Upper lobe of right lung (tissue), 1 donor: ENCODE data around the gene USP36. TPM values are rescaled to one million over a fixed set of nuclear protein-coding genes. Genes with fewer than 3 reads are reported as not detected.

Experiments
- ATAC-seq: fragments of 200-7000 bp; cut with Tn5 transposase; one replicate; pipeline ENCODE4 v1.9.1; 2020; ENCODE audit warnings: mild to moderate bottlenecking, moderate library complexity
- DNase-seq: peaks from one replicate; pipeline ENCODE4 v3.0.0-alpha.2; 2020
- H3K27ac ChIP-seq: fragments of 200-600 bp; one replicate; pipeline ENCODE4 v1.8.0; 2022
- H3K27me3 ChIP-seq: fragments of 200-600 bp; one replicate; pipeline ENCODE4 v1.8.0; 2022; ENCODE audit warnings: mild to moderate bottlenecking
- H3K36me3 ChIP-seq: fragments of 200-600 bp; one replicate; pipeline ENCODE4 v1.8.0; 2022
- H3K4me1 ChIP-seq: fragments of 200-600 bp; one replicate; pipeline ENCODE4 v1.8.0; 2022
- H3K4me3 ChIP-seq: fragments of 200-600 bp; one replicate; pipeline ENCODE4 v1.8.0; 2022; ENCODE audit warnings: mild to moderate bottlenecking
- H3K9me3 ChIP-seq: fragments of 200-600 bp; one replicate; pipeline ENCODE4 v1.8.0; 2022
- intact Hi-C: fragments of 100-400 bp; cut with DNase I; formaldehyde crosslinking; loops from one replicate; pipeline ENCODE4 v1.11.0; 2022
- total RNA-seq: library from RNA; stranded (reverse); fragmentation: NEBNext Ultra II Directional; extraction: Animal tissue kit (Norgen Biotek cat#: 25700); gene quantifications from one replicate; pipeline ENCODE4 v1.2.1, GENCODE V29; 2021
- TF ChIP-seq, protein P1 (sequence below): fragments of 200-600 bp; IDR thresholded peaks from one replicate; pipeline ENCODE4 v1.8.0; 2022; ENCODE audit warnings: antibody characterized with exemption
- donor health status: DM: no; HTN: yes; CAD: no; lungs with severe emphysema.

Gene USP36
- total RNA-seq, 1 donor from 2014 or later: 69.6 TPM

DNA sequence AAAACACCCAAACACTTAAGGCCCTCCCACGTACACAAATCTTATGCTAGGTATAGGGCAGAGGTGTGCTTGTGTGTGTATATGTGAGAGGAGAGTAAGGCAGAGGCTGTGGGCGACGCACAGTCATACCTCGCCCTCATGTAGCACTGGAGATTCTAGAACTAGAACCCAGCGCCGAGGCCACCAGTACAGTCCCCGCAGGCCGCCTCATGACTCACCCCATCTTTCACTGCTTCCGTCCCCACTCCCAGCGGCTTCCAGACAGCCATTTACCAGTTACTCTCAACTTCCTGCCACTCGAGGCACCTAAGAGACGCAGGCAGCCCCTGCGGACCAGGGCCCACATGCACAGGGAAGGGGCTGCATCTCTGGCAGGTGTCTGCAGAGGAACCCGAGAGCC lies 35.3 kb downstream of the USP36 start:
- H3K27ac ChIP-seq: peak overlapping the region; percentile 45
- peaks cover 4% of the 10 kb centered on the region for H3K4me1 ChIP-seq
- DNase-seq (no peak), ATAC-seq (peak; percentile 4)
- H3K4me3 ChIP-seq: no peak overlapping the region
- peaks cover 88% of the 10 kb centered on the region for H3K36me3 ChIP-seq
- TF ChIP-seq, protein P1, sequence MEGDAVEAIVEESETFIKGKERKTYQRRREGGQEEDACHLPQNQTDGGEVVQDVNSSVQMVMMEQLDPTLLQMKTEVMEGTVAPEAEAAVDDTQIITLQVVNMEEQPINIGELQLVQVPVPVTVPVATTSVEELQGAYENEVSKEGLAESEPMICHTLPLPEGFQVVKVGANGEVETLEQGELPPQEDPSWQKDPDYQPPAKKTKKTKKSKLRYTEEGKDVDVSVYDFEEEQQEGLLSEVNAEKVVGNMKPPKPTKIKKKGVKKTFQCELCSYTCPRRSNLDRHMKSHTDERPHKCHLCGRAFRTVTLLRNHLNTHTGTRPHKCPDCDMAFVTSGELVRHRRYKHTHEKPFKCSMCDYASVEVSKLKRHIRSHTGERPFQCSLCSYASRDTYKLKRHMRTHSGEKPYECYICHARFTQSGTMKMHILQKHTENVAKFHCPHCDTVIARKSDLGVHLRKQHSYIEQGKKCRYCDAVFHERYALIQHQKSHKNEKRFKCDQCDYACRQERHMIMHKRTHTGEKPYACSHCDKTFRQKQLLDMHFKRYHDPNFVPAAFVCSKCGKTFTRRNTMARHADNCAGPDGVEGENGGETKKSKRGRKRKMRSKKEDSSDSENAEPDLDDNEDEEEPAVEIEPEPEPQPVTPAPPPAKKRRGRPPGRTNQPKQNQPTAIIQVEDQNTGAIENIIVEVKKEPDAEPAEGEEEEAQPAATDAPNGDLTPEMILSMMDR: no peak
- intact Hi-C loops: no loop called here
- no peaks in the 10 kb centered on the region for H3K9me3 ChIP-seq
- no peaks in the 10 kb centered on the region for H3K27me3 ChIP-seq

DNA sequence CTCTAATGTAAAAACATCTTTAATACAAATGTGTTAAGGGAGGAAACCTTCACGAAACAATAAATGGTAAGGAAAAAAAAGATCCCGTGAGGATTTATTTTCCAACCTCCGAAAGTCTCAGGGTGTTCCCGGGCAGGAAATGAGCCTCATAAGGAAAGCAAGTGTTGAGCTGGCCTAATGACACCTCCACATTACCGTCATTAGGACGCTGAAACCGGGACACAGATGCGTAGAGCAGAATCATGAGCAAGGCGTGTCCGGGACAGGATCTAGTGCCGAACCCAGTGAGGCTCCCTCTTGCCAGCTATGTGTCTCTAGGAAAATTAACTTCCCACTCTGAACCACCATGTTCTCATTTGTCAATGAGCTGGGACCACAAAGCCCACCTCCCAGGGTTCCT lies 35.8 kb downstream of the USP36 start:
- peaks cover 4% of the 10 kb centered on the region for H3K4me1 ChIP-seq
- peaks cover 82% of the 10 kb centered on the region for H3K36me3 ChIP-seq
- DNase-seq (no peak), ATAC-seq (no peak)
- peak overlapping the region; percentile 45 for H3K27ac ChIP-seq
- TF ChIP-seq, protein P1: no peak
- H3K27me3 ChIP-seq: no peaks in the 10 kb centered on the region
- H3K4me3 ChIP-seq: no peak overlapping the region
- H3K9me3 ChIP-seq: no peaks in the 10 kb centered on the region
- intact Hi-C loops: no loop called here

DNA sequence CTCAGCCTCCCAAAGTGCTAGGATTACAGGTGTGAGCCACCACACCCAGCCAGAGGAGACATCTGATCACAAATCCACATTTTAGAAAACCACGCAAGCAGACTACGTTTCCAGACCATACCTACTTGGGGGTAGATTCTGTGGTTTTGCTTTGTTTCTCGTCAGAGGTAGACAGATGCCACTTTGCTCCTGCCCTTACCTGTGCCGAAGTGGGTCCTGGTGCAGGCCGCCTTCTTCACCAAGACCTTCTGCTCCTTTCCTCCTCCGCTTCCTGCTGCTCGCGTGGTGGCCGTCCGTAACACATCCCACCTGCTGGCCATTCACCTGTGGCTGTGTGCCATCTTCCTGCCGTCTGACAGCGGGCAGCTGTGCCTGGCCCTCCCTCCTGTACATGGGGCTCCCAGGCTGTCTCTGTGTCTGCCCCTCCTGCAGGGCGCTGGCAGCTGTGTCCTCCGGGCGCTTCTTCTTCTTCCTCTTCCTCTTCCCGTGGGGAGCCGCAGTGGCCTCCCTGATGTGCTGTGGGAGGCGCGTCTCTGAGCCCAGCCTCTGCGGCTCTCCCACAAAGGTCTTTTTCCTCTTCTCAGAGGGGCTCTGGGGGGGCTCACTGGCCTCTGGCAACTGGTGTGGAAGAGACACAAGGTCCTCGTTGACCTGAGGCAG lies 37.3 kb downstream of the USP36 start:
- TF ChIP-seq, protein P1: no peak
- no peaks in the 10 kb centered on the region for H3K27me3 ChIP-seq
- peaks cover 75% of the 10 kb centered on the region for H3K36me3 ChIP-seq
- H3K4me1 ChIP-seq: peaks cover 4% of the 10 kb centered on the region
- H3K27ac ChIP-seq: no peak overlapping the region
- no peaks in the 10 kb centered on the region for H3K9me3 ChIP-seq
- H3K4me3 ChIP-seq: no peak overlapping the region
- DNase-seq (no peak), ATAC-seq (peak; percentile 28)
- intact Hi-C loops: no loop called here

DNA sequence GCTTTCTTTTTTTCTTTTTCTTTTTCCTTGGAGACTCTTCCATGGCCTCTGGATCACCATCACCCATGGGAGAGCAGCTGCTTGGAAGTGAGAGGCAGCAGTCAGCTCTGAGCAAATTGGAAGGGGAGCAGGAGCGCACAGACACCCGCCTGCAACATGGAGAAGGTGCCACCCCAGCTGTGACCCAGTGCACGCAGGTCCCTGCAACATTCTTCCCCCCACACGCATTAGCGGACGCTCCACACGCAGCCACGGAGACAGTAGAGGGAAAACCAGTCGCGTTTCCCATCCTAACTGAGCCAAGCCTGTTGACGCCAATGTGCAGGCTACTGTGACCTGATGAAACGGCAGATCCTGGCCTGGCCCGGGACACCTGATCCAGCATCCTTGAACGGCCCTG lies 38.2 kb downstream of the USP36 start:
- TF ChIP-seq, protein P1: no peak
- no peak overlapping the region for H3K4me3 ChIP-seq
- peaks cover 4% of the 10 kb centered on the region for H3K4me1 ChIP-seq
- no peak for ATAC-seq
- H3K27me3 ChIP-seq: no peaks in the 10 kb centered on the region
- DNase-seq: no peak
- H3K27ac ChIP-seq: no peak overlapping the region
- peaks cover 73% of the 10 kb centered on the region for H3K36me3 ChIP-seq
- H3K9me3 ChIP-seq: no peaks in the 10 kb centered on the region
- intact Hi-C loops: no loop called here

DNA sequence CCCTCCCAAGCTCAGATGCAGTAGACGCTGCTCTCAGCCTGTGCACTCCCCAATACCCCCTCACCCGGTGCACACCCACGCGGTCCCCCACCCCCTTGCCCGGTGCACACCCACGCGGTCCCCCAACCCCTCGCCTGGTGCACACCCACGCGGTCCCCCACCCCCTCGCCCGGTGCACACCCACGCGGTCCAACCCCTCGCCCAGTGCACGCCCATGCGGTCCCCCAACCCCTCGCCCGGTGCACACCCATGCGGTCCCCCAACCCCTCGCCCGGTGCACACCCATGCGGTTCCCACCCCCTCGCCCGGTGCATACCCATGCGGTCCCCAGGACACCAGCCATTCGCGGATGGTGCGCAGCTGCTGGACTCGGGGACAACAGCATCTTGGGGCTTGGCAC lies 38.6 kb downstream of the USP36 start:
- DNase-seq (no peak), ATAC-seq (no peak)
- no peak overlapping the region for H3K27ac ChIP-seq
- H3K27me3 ChIP-seq: no peaks in the 10 kb centered on the region
- no peaks in the 10 kb centered on the region for H3K9me3 ChIP-seq
- peaks cover 73% of the 10 kb centered on the region for H3K36me3 ChIP-seq
- intact Hi-C loops: no loop called here
- TF ChIP-seq, protein P1: no peak
- H3K4me1 ChIP-seq: peaks cover 6% of the 10 kb centered on the region
- H3K4me3 ChIP-seq: no peak overlapping the region
